GM19043 (cell line): ENCODE data around the gene PLEKHJ1.
"Not testable (repeated sequence)": the region's sequence is repeated elsewhere in the genome, so short reads cannot be mapped to it uniquely, and the experiment has no call there.

ENCODE experiments used
- ATAC-seq: cut with Tn5 transposase; IDR thresholded peaks from one replicate; pipeline ENCODE4 v1.9.1; 2021; ENCODE audit warnings: low read depth; ENCODE audit not compliant: unreplicated experiment

PLEKHJ1 gene

DNA sequence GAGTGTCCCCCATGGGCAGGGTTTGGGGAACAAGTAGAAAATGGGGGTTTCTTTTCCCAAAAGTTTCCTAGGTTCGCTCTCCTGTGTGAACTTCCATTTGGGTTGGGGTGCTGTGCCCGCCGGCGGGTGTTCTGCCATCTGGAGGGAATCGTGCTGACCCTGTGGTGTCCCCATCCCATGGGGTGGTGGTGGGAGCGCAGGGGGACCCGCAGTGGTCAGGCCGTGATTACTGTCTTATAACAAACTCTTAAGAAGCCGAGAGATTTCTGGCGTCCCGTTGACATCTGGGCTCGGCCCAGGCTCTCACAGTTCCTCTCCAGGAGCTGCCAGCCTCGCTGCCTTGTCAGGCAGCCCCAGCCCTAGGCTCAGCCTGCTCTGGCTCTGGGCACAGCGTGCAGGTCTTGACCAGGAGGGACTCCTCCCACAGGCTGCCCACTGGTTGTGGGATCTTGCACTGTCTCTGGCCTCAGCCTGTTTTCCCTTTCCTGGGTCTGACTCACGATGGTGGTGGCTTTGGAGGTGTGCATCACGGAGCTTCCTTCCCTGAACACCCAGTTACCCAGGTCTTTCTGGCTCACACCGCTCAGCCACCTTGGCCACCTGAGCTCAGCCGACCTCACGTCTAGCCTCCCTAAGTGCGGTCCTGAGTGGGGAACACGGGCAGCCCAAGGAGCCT, 34.5 kb downstream of the PLEKHJ1 start:
- no peak for ATAC-seq

DNA sequence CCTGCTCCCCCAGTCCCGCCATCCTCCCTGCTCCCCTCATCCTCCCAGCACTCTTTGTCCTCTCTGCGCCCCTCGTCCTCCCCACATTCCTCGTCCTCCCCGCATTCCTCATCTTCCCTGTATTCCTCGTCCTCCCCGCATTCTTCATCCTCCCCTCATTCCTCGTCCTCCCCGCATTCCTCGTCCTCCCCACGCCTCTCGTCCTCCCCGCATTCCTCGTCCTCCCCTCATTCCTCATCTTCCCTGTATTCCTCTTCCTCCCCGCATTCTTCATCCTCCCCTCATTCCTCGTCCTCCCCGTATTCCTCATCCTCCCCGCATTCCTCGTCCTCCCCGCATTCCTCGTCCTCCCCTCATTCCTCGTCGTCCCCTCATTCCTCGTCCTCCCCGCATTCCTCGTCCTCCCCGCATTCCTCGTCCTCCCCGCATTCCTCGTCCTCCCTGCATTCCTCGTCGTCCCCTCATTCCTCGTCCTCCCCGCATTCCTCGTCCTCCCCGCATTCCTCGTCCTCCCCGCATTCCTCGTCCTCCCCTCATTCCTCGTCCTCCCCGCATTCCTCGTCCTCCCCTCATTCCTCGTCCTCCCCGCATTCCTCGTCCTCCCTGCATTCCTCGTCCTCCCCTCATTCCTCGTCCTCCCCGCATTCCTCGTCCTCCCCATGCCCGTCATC, 35.4 kb downstream of the PLEKHJ1 start:
- not testable (repeated sequence) for ATAC-seq

DNA sequence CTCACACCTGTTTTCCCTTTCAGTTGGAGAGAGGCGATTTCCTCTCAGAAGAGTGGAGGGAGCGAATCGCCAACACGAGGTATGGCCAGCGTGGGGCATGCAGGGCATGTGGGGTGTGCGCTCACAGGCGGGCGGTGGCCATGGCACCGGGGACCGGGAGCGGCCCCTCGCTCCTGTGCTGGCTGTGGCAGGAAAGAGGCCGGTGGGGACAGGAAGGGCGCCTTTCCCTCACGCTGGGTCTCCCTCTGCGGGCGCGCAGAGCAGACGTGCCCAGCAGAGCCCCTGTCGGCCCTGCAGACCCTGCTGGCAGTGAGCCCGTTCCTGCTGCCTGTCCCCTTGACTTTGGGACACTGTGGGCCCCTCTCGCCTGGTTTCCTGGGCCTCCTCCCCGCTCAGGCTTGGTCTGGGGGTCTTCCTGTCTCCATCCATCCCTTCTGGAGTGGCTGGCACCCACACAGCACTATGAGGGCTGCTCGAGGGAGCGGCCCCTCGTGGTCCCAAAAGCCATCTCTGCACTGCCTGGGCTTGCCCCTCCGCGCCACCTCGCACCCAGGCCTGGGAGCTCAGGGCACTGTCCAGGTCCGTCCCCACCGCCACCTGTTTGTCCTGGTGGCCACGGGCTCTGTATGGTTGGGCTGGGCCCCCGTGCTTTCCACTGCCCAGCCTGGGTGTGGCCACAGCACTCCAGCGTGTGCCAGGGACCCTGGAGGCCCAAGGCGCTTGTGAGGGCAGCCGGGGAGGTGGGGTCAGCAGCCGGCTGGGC, 36.1 kb downstream of the PLEKHJ1 start:
- ATAC-seq: no peak

DNA sequence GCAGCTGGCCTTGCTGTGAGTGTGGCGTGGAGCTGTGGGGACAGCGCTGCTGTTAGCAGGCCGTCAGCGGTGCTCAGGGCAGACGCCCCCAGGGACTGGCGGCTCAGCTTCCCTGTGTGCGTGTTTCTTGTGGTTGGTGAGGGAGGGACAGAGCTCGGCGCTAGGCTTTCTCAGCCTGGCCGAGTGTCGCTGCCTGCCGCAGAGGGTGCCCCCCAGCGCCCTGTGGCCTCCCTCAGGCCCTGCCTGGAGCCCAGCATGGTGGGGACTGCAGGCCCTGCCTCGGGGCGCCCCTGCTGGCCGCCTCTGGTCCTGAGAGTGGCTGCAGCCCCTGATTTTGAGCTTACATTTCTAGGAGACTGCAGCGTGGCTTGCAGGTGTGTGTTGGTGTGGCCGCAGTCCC, 36.9 kb downstream of the PLEKHJ1 start:
- ATAC-seq: no peak

DNA sequence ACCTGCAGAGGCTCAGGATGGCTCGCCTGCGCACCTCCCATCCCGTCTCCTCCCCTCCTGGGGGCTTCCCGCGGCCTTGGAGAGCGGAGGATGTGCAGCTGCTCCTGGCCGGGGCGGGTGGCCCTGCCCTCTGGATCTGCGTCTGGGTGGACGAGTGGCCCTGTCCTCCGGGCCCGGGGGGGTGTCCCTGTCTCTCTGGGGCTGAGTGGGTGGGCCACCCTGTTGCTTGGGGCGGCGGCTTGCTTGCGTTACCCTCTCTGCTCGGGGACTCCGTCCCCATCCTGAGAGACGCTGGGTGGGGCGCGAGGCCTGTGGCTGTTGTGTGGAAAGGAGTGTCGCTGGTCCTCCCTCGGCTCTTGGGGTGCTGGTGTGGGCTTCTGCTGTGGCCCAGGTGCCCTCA, 37.8 kb downstream of the PLEKHJ1 start:
- ATAC-seq: no peak

- ATAC-seq: no peak
These were observed 38.9 kb downstream of the PLEKHJ1 start for GRCh38 chr19:2197270-2197669.

- no peak for ATAC-seq
These were observed 40.2 kb downstream of the PLEKHJ1 start for GRCh38 chr19:2195914-2196313.

DNA sequence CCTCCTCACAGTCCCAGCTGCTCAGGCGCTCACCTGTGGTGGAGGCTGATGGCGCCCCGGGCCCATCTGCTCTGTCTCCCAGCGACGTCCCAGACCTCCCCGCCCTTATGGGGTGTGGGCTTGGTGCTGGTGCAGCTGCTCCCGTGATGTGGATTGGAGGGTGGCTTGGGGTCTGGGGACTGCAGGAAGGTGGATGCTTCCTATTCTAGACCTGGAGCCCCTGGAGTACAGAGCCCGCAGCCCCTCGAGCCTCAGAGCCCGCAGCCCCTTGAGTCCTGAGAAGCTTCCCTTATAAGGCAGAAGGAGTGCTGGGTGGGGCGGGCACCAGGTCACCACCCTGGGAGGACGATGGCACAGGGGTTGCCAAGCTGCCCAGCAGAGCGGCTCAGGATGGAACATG, 40.8 kb downstream of the PLEKHJ1 start:
- no peak for ATAC-seq

DNA sequence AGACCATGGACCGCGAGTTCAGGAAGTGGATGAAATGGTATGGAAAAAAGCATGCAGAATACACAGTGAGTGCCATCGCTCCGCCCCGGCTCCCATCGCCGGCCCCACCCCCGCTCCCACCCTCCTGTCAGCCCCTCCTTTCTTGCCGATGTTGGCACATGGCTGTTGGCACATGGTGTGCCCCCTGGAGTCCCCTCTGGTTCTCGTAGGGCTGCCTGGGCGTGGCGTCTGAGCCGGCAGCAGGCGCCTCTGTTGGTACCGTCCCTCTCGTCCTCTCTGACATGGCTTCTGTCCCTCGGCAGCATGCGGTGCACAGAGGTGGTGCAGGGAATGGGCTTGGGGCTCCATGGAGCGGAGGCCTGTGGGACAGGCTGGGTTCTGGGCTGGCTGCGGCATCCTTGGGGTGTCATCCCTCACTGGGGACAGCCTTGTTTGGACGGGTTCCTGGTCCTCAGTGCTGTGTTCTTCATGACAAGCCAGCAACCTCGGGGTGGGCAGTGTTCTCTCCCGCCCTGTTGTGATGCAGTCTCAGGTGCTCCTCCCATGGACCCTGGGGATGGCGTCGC, 41.5 kb downstream of the PLEKHJ1 start:
- ATAC-seq: no peak

GRCh38 chr19:2193807-2194206, 42.3 kb downstream of the PLEKHJ1 start:
- ATAC-seq: no peak

DNA sequence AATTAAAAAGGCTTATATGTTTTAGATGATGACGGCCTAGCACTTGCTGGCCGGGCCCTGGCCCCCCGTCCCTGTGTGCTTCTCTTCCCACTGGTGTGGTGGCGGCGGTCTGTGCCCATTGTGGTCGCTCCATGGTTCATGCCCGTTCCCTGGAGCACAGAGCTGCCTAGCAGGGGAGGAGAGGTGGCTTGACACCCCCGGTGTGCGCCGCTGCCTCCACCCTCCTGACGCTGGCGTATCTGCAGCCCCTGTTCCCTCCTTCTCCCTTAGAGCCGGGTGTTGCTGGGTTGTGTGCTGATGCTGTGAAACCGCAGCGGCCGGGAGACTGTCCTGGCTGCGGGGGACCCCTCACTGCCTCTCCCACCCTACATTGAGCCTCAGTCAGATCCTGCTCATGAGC, 43.3 kb downstream of the PLEKHJ1 start:
- no peak for ATAC-seq

DNA sequence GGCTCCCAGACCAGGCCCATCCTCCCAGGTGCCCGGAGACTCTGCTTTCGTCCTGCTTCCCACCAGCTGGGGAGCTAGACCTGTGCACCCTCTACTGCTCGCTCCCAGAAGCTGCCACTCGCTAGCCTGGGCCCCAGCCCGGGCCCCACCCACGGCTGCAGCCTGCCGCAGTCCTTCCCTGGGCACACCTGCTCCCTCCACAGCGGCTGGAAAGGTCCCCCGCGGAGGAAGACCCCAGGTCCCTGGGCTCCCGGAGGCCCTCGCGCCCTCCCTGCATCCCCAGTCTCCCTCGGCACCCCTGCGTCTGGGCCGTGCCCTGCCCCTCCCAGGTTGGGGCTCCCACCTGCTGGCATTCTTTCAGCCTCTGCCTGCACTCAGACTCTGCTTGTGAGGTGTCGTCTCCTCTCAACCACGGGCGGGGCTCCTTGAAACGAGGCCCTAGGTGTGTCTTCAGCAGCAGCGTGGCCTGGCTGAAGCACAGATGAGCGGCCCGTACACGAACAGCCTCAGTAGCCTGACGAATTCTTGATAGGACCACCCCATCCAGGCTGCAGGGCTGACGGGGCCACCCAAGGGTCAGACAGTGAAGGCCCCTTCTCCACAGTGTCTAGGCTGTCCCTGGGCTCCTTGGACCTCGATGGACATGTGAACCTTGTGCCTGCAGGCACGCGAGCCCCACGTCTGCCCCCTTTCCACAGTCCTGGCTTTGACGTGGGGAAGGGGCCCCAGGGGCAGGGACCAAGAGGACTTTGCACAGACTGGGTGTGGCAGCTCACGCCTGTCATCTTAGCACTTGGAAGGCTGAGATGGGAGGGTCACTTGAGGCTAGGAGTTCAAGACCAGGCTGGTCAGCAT, 44.4 kb downstream of the PLEKHJ1 start:
- no peak for ATAC-seq

GRCh38 chr19:2190848-2191455, 45.2 kb downstream of the PLEKHJ1 start:
- ATAC-seq: no peak

GRCh38 chr19:2189880-2190279, 46.2 kb downstream of the PLEKHJ1 start:
- no peak for ATAC-seq

- ATAC-seq: no peak
These were observed 47.3 kb downstream of the PLEKHJ1 start for GRCh38 chr19:2188708-2189385.

DNA sequence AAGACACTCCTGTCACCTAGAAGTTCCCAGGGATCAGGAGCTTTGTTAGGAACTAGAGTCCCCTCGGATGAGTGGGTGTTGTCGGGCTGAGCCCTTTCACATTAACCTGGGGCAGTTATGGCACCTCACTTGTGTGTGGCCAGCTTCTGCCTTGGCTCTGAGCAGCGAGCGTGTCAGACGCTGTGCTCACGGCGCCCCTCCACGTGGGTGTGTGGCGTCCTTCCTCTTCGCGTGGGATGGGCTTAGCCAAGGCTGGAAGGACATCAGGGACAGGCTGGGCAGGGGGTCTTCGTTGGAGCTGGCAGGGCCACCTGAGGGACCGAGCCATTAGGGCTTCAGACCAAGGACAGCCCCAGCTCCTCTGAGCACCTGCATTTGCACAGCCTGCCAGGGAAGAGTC, 49.0 kb downstream of the PLEKHJ1 start:
- ATAC-seq: no peak

GRCh38 chr19:2186071-2186846, 49.9 kb downstream of the PLEKHJ1 start:
- no peak for ATAC-seq

DNA sequence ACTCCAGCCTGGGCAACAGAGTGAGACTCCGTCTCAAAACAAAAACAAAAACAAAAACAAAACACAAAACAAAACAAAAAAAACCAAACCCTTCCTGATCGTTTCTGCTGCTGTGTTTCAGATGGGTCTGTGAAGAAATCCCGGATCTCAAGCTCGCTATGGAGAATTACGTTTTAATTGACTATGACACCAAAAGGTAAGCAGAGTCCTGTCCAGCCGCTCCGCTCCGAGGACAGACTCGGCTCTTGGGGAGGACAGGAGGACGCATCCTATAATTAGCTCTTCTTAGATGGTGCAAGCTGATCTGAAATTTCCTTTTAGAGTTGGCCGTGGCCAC, 50.4 kb downstream of the PLEKHJ1 start:
- no peak for ATAC-seq

DNA sequence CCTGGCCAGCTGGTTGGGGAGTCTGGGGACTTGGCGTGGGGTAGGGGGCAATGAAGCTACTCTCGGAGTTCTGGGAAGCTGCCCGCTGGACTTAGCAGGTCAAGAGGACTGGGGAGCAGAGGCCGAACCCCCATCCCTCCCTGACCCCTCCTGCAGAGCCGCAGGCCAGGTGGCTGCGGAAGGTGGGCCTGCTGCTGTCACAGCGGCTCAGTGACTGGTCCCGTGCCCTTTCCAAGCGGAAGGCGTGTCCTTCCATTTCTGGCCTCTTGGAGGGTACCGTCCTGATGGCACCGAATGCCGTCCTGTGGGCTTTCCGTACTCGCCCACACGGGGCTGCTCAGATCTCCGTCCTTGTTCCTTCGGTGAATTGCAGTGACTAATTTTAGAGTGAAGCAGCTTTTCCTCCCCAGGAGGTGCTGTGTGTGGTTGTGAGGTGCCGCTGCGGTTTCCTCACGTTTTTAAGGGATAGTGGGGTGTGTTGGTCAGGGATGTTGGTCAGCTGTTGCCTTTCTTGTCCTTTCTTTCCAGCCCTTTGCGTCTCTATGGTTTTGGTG, 51.6 kb downstream of the PLEKHJ1 start:
- ATAC-seq: no peak
